ENCODE measurements around the gene PHF11. TPM values are rescaled to one million over a fixed set of nuclear protein-coding genes. Genes with fewer than 3 reads are reported as not detected.

PHF11 gene
- total RNA-seq, 2 experiments from 2014 or later = 29.9 to 59.8 TPM

DNA sequence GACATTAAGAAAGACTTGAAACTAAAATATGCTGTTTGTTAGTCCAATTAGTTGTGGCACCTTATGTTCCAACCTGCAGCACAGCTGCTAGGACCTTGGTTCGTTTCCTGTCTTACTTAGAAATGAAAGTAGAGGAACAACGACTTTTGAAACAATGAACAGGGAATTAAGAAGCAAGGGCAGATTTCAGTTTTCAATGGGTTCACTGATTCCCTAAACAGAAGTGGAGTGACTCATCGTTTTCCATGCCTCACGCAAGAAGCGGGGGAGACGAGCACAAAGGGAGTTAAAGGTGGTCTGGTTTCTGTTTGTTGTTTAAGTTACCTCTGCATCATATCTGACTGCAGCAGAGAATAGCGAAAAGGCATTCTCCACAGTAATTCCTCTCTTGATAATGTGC lies 44.8 kb downstream of the PHF11 start:
- BruUV-seq (replicated peaks) = no TSS peak
- POLR2A ChIA-PET = interaction anchor here (0.6 to 2.7 kb wide), 9 partner anchors 11 to 95 kb away, joined by 3 to 16 read pairs (median 7); partner anchors contain the start of gene RCBTB1
- Histone ChIP-seq H3K4me1 (ENCODE audit: insufficient read depth, low read length, poor library complexity, severe bottlenecking) (peaks cover 42% of the 10 kb centered on the region), H4K20me1 (ENCODE audit: insufficient read depth, low read length) (no peaks in the 10 kb centered on the region), H3K4me2 (ENCODE audit: low read length) (peak overlapping the region; percentile 68), H3K9me2 (ENCODE audit: insufficient read depth, low read length) (no peaks in the 10 kb centered on the region), H3K79me2 (ENCODE audit: insufficient read depth, low read depth, low read length) (no peaks in the 10 kb centered on the region), H3K9me3 (ENCODE audit: low read length) (no peaks in the 10 kb centered on the region), H3K27ac (ENCODE audit: low read depth, low read length, poor library complexity, severe bottlenecking) (peak overlapping the region; percentile 81), H3K36me3 (ENCODE audit: insufficient read depth, low read length) (peaks cover 75% of the 10 kb centered on the region), H3K4me3 (ENCODE audit: low read depth, low read length, poor library complexity, severe bottlenecking) (peak overlapping the region; percentile 61), H2AFZ (ENCODE audit: low read length) (peak overlapping the region; percentile 84)
- intact Hi-C loops (cut with micrococcal nuclease; ENCODE audit: unreplicated experiment) = loop anchor here (1.0 kb wide), 1 partner anchor 67 kb away; no protein-coding TSS in a partner anchor
- DNase-seq (ENCODE audit: low spot score) = peak; percentile 69
- TF ChIP-seq, protein P1, sequence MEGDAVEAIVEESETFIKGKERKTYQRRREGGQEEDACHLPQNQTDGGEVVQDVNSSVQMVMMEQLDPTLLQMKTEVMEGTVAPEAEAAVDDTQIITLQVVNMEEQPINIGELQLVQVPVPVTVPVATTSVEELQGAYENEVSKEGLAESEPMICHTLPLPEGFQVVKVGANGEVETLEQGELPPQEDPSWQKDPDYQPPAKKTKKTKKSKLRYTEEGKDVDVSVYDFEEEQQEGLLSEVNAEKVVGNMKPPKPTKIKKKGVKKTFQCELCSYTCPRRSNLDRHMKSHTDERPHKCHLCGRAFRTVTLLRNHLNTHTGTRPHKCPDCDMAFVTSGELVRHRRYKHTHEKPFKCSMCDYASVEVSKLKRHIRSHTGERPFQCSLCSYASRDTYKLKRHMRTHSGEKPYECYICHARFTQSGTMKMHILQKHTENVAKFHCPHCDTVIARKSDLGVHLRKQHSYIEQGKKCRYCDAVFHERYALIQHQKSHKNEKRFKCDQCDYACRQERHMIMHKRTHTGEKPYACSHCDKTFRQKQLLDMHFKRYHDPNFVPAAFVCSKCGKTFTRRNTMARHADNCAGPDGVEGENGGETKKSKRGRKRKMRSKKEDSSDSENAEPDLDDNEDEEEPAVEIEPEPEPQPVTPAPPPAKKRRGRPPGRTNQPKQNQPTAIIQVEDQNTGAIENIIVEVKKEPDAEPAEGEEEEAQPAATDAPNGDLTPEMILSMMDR (conservative IDR thresholded peaks at IDR 0.05; ENCODE audit: low read length) = no peak
- no peak for TF ChIP-seq EZH2phosphoT487 (IDR thresholded peaks at IDR 0.05; ENCODE audit: borderline replicate concordance, low read depth, low read length)
- CTCF ChIA-PET (ENCODE audit: unreplicated experiment) = interaction anchor here (0.5 kb wide), 1 partner anchor 173 kb away, joined by 3 read pairs; no protein-coding TSS in a partner anchor

DNA sequence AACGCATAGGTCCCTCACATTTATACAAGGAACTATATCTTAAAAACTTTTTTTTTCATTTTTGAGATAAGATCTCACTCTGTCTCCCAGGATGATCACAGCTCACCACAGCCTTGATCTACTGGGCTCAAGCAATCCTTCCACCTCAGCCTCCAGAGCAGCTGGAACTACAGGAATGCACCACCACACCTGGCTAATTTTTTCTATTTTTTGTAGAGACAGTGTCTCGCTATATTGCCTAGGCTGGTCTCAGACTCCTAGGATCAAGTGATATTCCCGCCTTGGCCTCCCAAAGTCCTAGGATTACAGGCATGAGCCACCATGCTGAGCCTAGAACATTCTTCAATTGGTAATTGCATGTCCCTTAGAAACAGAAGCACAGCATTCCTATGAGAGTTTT lies 47.9 kb downstream of the PHF11 start:
- no peaks in the 10 kb centered on the region for H3K9me2 ChIP-seq (ENCODE audit: insufficient read depth, low read length)
- H3K27ac ChIP-seq (ENCODE audit: low read depth, low read length, poor library complexity, severe bottlenecking) = no peak overlapping the region
- H3K4me3 ChIP-seq (ENCODE audit: low read depth, low read length, poor library complexity, severe bottlenecking) = no peak overlapping the region
- no peak for DNase-seq (ENCODE audit: low spot score)
- TF ChIP-seq, protein P1 (conservative IDR thresholded peaks at IDR 0.05; ENCODE audit: low read length) = no peak
- TF ChIP-seq EZH2phosphoT487 (IDR thresholded peaks at IDR 0.05; ENCODE audit: borderline replicate concordance, low read depth, low read length) = no peak
- no peaks in the 10 kb centered on the region for H3K9me3 ChIP-seq (ENCODE audit: low read length)
- BruUV-seq (replicated peaks) = no TSS peak
- H3K4me2 ChIP-seq (ENCODE audit: low read length) = no peak overlapping the region
- H3K4me1 ChIP-seq (ENCODE audit: insufficient read depth, low read length, poor library complexity, severe bottlenecking) = peaks cover 29% of the 10 kb centered on the region
- ChIA-PET POLR2A (interaction anchor here (1.1 kb wide), 1 partner anchor 248 kb away, joined by 3 read pairs; no protein-coding TSS in a partner anchor), CTCF (ENCODE audit: unreplicated experiment) (no interaction called here)
- peaks cover 80% of the 10 kb centered on the region for H3K36me3 ChIP-seq (ENCODE audit: insufficient read depth, low read length)
- no peaks in the 10 kb centered on the region for H4K20me1 ChIP-seq (ENCODE audit: insufficient read depth, low read length)
- intact Hi-C loops (cut with micrococcal nuclease; ENCODE audit: unreplicated experiment) = no loop called here
- H3K79me2 ChIP-seq (ENCODE audit: insufficient read depth, low read depth, low read length) = no peaks in the 10 kb centered on the region
- H2AFZ ChIP-seq (ENCODE audit: low read length) = no peak overlapping the region

DNA sequence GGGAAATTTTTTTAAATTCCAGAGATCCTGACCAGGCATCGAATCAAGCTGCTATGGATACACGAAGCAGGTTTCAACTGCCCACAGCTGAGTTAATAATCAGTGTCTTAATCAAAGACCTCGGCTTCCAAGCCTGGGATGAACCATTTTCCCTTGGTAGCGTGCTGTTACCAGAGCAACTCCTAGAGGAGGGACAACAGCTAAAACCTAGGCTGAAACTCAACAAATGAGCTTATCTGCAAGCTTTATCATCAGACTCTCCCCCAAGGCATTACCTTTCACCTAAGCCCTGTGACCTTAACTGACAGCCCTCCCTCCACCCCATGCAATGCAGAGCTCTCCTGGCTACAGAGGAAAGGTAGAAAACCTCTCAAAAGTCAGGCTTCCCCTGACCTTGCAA lies 49.9 kb downstream of the PHF11 start:
- no peak overlapping the region for H3K27ac ChIP-seq (ENCODE audit: low read depth, low read length, poor library complexity, severe bottlenecking)
- DNase-seq (ENCODE audit: low spot score) = no peak
- ChIA-PET CTCF (ENCODE audit: unreplicated experiment) (no interaction called here), POLR2A (no interaction called here)
- TF ChIP-seq, protein P1 (conservative IDR thresholded peaks at IDR 0.05; ENCODE audit: low read length) = no peak
- no peak for TF ChIP-seq EZH2phosphoT487 (IDR thresholded peaks at IDR 0.05; ENCODE audit: borderline replicate concordance, low read depth, low read length)
- no peaks in the 10 kb centered on the region for H4K20me1 ChIP-seq (ENCODE audit: insufficient read depth, low read length)
- no peaks in the 10 kb centered on the region for H3K79me2 ChIP-seq (ENCODE audit: insufficient read depth, low read depth, low read length)
- H2AFZ ChIP-seq (ENCODE audit: low read length) = no peak overlapping the region
- BruUV-seq (replicated peaks) = no TSS peak
- intact Hi-C loops (cut with micrococcal nuclease; ENCODE audit: unreplicated experiment) = no loop called here
- no peak overlapping the region for H3K4me3 ChIP-seq (ENCODE audit: low read depth, low read length, poor library complexity, severe bottlenecking)
- peaks cover 10% of the 10 kb centered on the region for H3K4me1 ChIP-seq (ENCODE audit: insufficient read depth, low read length, poor library complexity, severe bottlenecking)
- no peaks in the 10 kb centered on the region for H3K9me2 ChIP-seq (ENCODE audit: insufficient read depth, low read length)
- no peak overlapping the region for H3K4me2 ChIP-seq (ENCODE audit: low read length)
- H3K36me3 ChIP-seq (ENCODE audit: insufficient read depth, low read length) = peaks cover 90% of the 10 kb centered on the region
- no peaks in the 10 kb centered on the region for H3K9me3 ChIP-seq (ENCODE audit: low read length)

All from OCI-LY7 (cell line).